ENCODE results near the gene NPRL2. TPM values are rescaled to one million over a fixed set of nuclear protein-coding genes. Genes with fewer than 3 reads are reported as not detected.

The NPRL2 gene
- total and polyA plus RNA-seq, 3 experiments from 2014 or later, result 44.6 to 59.5 (median 48.0) TPM

- no peaks in the 10 kb centered on the region for H3K9me3 Mint-ChIP-seq
- H3K36me3 Mint-ChIP-seq, result peaks cover 0 to 41% (median 4%) of the 10 kb centered on the region in 3 donors
- Histone ChIP-seq H3K4me1 (ENCODE audit: insufficient read depth, low read length) (peaks cover 71% of the 10 kb centered on the region), H3K27ac (ENCODE audit: low read depth, low read length) (peak overlapping the region; percentile 88), H3K4me3 (ENCODE audit: low read length) (peak overlapping the region; percentile 73), H3K27me3 (ENCODE audit: insufficient read depth, low read length, poor library complexity, severe bottlenecking) (no peaks in the 10 kb centered on the region), H3K36me3 (ENCODE audit: insufficient read depth, low read length) (peaks cover 7% of the 10 kb centered on the region), H3K9me3 (ENCODE audit: low read length) (no peaks in the 10 kb centered on the region)
- H3K4me1 Mint-ChIP-seq, result peaks cover 56 to 79% (median 74%) of the 10 kb centered on the region in 3 donors
- ChIA-PET POLR2A (interaction anchor here (0.5 to 3.7 kb wide), 17 partner anchors 9 to 1724 kb away, joined by 3 to 57 read pairs (median 8); partner anchors contain the start of genes C3orf18, CYB561D2, DCAF1 and GNAI2), CTCF (interaction anchor here (0.9 to 8.5 kb wide), 13 partner anchors 9 to 232 kb away, joined by 3 to 103 read pairs (median 4); partner anchors contain the start of genes CYB561D2, HEMK1, HYAL3 and IFRD2)
- DNase-seq, result peak; percentile 90 to 97 (median 93)
- H3K27me3 Mint-ChIP-seq, result peaks cover 0 to 2% of the 10 kb centered on the region in 2 donors
- H3K4me3 Mint-ChIP-seq, result peak overlapping the region; percentile 89 to 97 (median 94)
- peak overlapping the region; percentile 75 to 98 (median 97) for H3K27ac Mint-ChIP-seq
These were observed 13.3 kb downstream of the NPRL2 start for GRCh38 chr3:50337175-50337861.

GRCh38 chr3:50336452-50337174 is 14.0 kb downstream of the NPRL2 start:
- no peaks in the 10 kb centered on the region for H3K9me3 Mint-ChIP-seq
- Histone ChIP-seq H3K4me1 (ENCODE audit: insufficient read depth, low read length) (peaks cover 68% of the 10 kb centered on the region), H3K27me3 (ENCODE audit: insufficient read depth, low read length, poor library complexity, severe bottlenecking) (no peaks in the 10 kb centered on the region), H3K4me3 (ENCODE audit: low read length) (peak overlapping the region; percentile 73), H3K36me3 (ENCODE audit: insufficient read depth, low read length) (peaks cover 12% of the 10 kb centered on the region), H3K27ac (ENCODE audit: low read depth, low read length) (peak overlapping the region; percentile 88), H3K9me3 (ENCODE audit: low read length) (no peaks in the 10 kb centered on the region)
- H3K27ac Mint-ChIP-seq, result peak overlapping the region; percentile 90 to 99 (median 98)
- POLR2A ChIA-PET, result interaction anchor here (0.5 to 3.7 kb wide), 17 partner anchors 9 to 1724 kb away, joined by 3 to 57 read pairs (median 8); partner anchors contain the start of genes C3orf18, CYB561D2, DCAF1 and GNAI2
- DNase-seq, result no peak
- CTCF ChIA-PET, result interaction anchor here (0.9 to 8.5 kb wide), 12 partner anchors 8 to 233 kb away, joined by 3 to 103 read pairs (median 6); partner anchors contain the start of genes CYB561D2, HEMK1, HYAL3 and IFRD2
- peak overlapping the region; percentile 89 to 97 (median 94) for H3K4me3 Mint-ChIP-seq
- H3K36me3 Mint-ChIP-seq, result peaks cover 0 to 47% (median 4%) of the 10 kb centered on the region in 3 donors
- H3K27me3 Mint-ChIP-seq, result peaks cover 0 to 2% of the 10 kb centered on the region in 2 donors
- peaks cover 56 to 78% (median 73%) of the 10 kb centered on the region in 3 donors for H3K4me1 Mint-ChIP-seq

- Mint-ChIP-seq H3K9me3 (no peaks in the 10 kb centered on the region), H3K36me3 (peaks cover 0 to 64% (median 4%) of the 10 kb centered on the region in 3 donors), H3K27ac (peak overlapping the region; percentile 83 to 98 (median 94)), H3K27me3 (peaks cover 0 to under 1% of the 10 kb centered on the region in 2 donors), H3K4me3 (peak overlapping the region; percentile 45 to 93 (median 66)), H3K4me1 (peaks cover 46 to 64% (median 60%) of the 10 kb centered on the region in 3 donors)
- Histone ChIP-seq H3K27me3 (ENCODE audit: insufficient read depth, low read length, poor library complexity, severe bottlenecking) (no peaks in the 10 kb centered on the region), H3K27ac (ENCODE audit: low read depth, low read length) (peak overlapping the region; percentile 49), H3K4me3 (ENCODE audit: low read length) (no peak overlapping the region), H3K9me3 (ENCODE audit: low read length) (no peaks in the 10 kb centered on the region), H3K4me1 (ENCODE audit: insufficient read depth, low read length) (peaks cover 50% of the 10 kb centered on the region), H3K36me3 (ENCODE audit: insufficient read depth, low read length) (peaks cover 29% of the 10 kb centered on the region)
- CTCF ChIA-PET, result interaction anchor here (1.0 to 8.5 kb wide), 3 partner anchors 10 to 208 kb away, joined by 3 to 103 read pairs (median 4); partner anchors contain the start of genes CYB561D2, NPRL2 and ZMYND10
- POLR2A ChIA-PET, result interaction anchor here (1.1 kb wide), 1 partner anchor 16 kb away, joined by 5 read pairs; the partner anchor contains the start of genes CYB561D2 and NPRL2
- no peak for DNase-seq
These were observed 16.1 kb downstream of the NPRL2 start for GRCh38 chr3:50334339-50335075.

- no peaks in the 10 kb centered on the region for H3K27me3 Mint-ChIP-seq
- Histone ChIP-seq H3K4me1 (ENCODE audit: insufficient read depth, low read length) (peaks cover 45% of the 10 kb centered on the region), H3K9me3 (ENCODE audit: low read length) (no peaks in the 10 kb centered on the region), H3K27me3 (ENCODE audit: insufficient read depth, low read length, poor library complexity, severe bottlenecking) (no peaks in the 10 kb centered on the region), H3K36me3 (ENCODE audit: insufficient read depth, low read length) (peaks cover 30% of the 10 kb centered on the region), H3K4me3 (ENCODE audit: low read length) (no peak overlapping the region), H3K27ac (ENCODE audit: low read depth, low read length) (peak overlapping the region; percentile 49)
- peak overlapping the region; percentile 83 to 95 (median 94) for H3K27ac Mint-ChIP-seq
- H3K4me3 Mint-ChIP-seq, result peak overlapping the region; percentile 45 to 84 (median 62)
- peaks cover 0 to 64% (median 4%) of the 10 kb centered on the region in 3 donors for H3K36me3 Mint-ChIP-seq
- no peak for DNase-seq
- no peaks in the 10 kb centered on the region for H3K9me3 Mint-ChIP-seq
- POLR2A ChIA-PET, result interaction anchor here (0.7 to 1.1 kb wide), 2 partner anchors 17 to 45 kb away, joined by 3 to 5 read pairs; partner anchors contain the start of genes CYB561D2 and NPRL2
- CTCF ChIA-PET, result interaction anchor here (1.0 to 8.5 kb wide), 4 partner anchors 10 to 208 kb away, joined by 3 to 103 read pairs (median 4); partner anchors contain the start of genes CYB561D2, NPRL2 and ZMYND10
- peaks cover 42 to 59% (median 53%) of the 10 kb centered on the region in 3 donors for H3K4me1 Mint-ChIP-seq
These were observed 16.7 kb downstream of the NPRL2 start for GRCh38 chr3:50333744-50334328.

- H3K9me3 Mint-ChIP-seq, result no peaks in the 10 kb centered on the region
- peaks cover 0 to 54% (median 2%) of the 10 kb centered on the region in 3 donors for H3K36me3 Mint-ChIP-seq
- CTCF ChIA-PET, result interaction anchor here (1.2 to 1.8 kb wide), 3 partner anchors 9 to 14 kb away, joined by 3 to 5 read pairs (median 4); partner anchors contain the start of gene HYAL2
- peak overlapping the region in 2 of 8 donors; percentile 28 to 33 for H3K27ac Mint-ChIP-seq
- no peak for DNase-seq
- H3K27me3 Mint-ChIP-seq, result no peaks in the 10 kb centered on the region
- H3K4me1 Mint-ChIP-seq, result peaks cover 45 to 61% (median 58%) of the 10 kb centered on the region in 3 donors
- Histone ChIP-seq H3K36me3 (ENCODE audit: insufficient read depth, low read length) (peaks cover 30% of the 10 kb centered on the region), H3K4me3 (ENCODE audit: low read length) (no peak overlapping the region), H3K9me3 (ENCODE audit: low read length) (no peaks in the 10 kb centered on the region), H3K27me3 (ENCODE audit: insufficient read depth, low read length, poor library complexity, severe bottlenecking) (no peaks in the 10 kb centered on the region), H3K27ac (ENCODE audit: low read depth, low read length) (no peak overlapping the region), H3K4me1 (ENCODE audit: insufficient read depth, low read length) (peaks cover 53% of the 10 kb centered on the region)
- peak overlapping the region in 1 of 7 donors; percentile 54 for H3K4me3 Mint-ChIP-seq
- POLR2A ChIA-PET, result interaction anchor here (0.6 to 0.7 kb wide), 2 partner anchors 10 to 39 kb away, joined by 3 read pairs; partner anchors contain the start of gene IFRD2
These were observed 19.1 kb downstream of the NPRL2 start for GRCh38 chr3:50331364-50331907.

- peaks cover 41% of the 10 kb centered on the region for H3K4me1 ChIP-seq (ENCODE audit: insufficient read depth, low read length)
- peaks cover 34% of the 10 kb centered on the region for H3K36me3 ChIP-seq (ENCODE audit: insufficient read depth, low read length)
- Mint-ChIP-seq H3K27me3 (no peaks in the 10 kb centered on the region), H3K9me3 (no peaks in the 10 kb centered on the region), H3K4me1 (peaks cover 38 to 54% (median 47%) of the 10 kb centered on the region in 3 donors), H3K4me3 (peak overlapping the region in 1 of 7 donors; percentile 54), H3K36me3 (peaks cover 0 to 58% (median 2%) of the 10 kb centered on the region in 3 donors), H3K27ac (peak overlapping the region in 3 of 8 donors; percentile 42 to 91 (median 47))
- DNase-seq, result no peak
- H3K27me3 ChIP-seq (ENCODE audit: insufficient read depth, low read length, poor library complexity, severe bottlenecking), result no peaks in the 10 kb centered on the region
- no peaks in the 10 kb centered on the region for H3K9me3 ChIP-seq (ENCODE audit: low read length)
- ChIA-PET POLR2A (interaction anchor here (0.5 to 0.7 kb wide), 2 partner anchors 15 to 34 kb away, joined by 3 to 4 read pairs; no protein-coding TSS in a partner anchor), CTCF (interaction anchor here (1.3 kb wide), 1 partner anchor 12 kb away, joined by 4 read pairs; no protein-coding TSS in a partner anchor)
- H3K27ac ChIP-seq (ENCODE audit: low read depth, low read length), result no peak overlapping the region
- H3K4me3 ChIP-seq (ENCODE audit: low read length), result no peak overlapping the region
These were observed 20.2 kb downstream of the NPRL2 start for GRCh38 chr3:50330330-50330729.
